Measurements from ENCODE around the gene TFPT. TPM values are rescaled to one million over a fixed set of nuclear protein-coding genes. Genes with fewer than 3 reads are reported as not detected.
A peak's percentile ranks its signal among the peaks of the same experiment; 100 is the strongest.

Gene TFPT
- total and polyA plus RNA-seq, 2 of the 13 experiments (the other 11 are each of a cell fraction or from before 2014, with no cell fraction given): 8.4 to 10.7 TPM

DNA sequence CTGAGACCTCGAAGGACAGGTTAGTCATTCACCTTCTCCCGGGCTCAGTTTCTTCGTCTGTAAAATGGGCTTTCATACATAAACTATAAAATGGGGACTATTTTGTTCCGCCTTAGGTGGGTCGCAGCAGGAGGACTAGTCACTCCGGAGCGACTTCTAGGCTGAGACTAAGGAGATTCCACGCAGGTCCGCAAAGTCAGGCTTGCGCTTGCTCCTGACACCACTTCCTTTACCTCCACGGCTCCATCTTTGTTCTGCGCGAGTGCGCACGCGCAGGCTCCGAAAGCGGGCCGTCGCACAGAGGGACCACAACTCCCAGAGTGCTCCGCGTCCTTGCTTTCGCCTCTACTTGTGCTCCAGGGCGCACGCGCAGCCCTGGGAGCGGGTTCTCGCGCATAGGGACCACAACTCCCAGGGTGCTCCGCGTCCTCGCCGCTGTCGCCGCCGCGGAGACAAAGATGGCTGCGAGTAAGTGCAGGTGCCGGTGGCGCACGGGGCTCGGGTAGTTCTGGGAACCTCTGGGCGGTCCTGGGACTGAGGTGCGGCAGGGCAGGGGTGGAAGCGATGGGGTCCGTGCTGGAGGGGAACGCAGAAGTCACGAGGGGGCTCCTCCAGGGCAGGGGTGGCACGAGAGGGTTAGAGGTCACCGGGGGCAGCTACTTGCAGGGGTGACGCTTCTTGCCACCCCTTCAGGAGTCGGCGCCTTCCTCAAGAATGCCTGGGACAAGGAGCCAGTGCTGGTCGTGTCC, 12.9 kb downstream of the TFPT start, which contains the start of gene NDUFA3 (continued):
- TF ChIP-seq NFYB (CRISPR knock-in tag; IDR thresholded peaks at IDR 0.05) (peak; percentile 41; the same call in 1 of the 2 replicates), AGO2 (optimal IDR thresholded peaks at IDR 0.05; ENCODE audit: low read depth, low read length) (peak; percentile 61), SALL1 (CRISPR knock-in tag; IDR thresholded peaks at IDR 0.05) (peak; percentile 49), NRL (CRISPR knock-in tag; IDR thresholded peaks at IDR 0.05; ENCODE audit: borderline replicate concordance) (peak; percentile 63), PAX8 (CRISPR knock-in tag; IDR thresholded peaks at IDR 0.05; ENCODE audit: borderline replicate concordance) (no peak), CREM (IDR thresholded peaks at IDR 0.05) (peak; percentile 98), CREM (CRISPR knock-in tag; IDR thresholded peaks at IDR 0.05) (no peak), ZNF460 (CRISPR knock-in tag; IDR thresholded peaks at IDR 0.05; ENCODE audit: borderline replicate concordance) (no peak), GATA4 (IDR thresholded peaks at IDR 0.05; ENCODE audit: borderline replicate concordance, low read depth) (0 out of 2 replicates have a peak, but pooled peaks have one; percentile 14), REPIN1 (CRISPR knock-in tag; IDR thresholded peaks at IDR 0.05; ENCODE audit: borderline replicate concordance, low read depth) (peak; percentile 21; the same call in 1 of the 2 replicates), FOXK1 (CRISPR knock-in tag; IDR thresholded peaks at IDR 0.05; ENCODE audit: borderline replicate concordance, low read depth) (peak; percentile 85; the same call in 1 of the 2 replicates), SUZ12 (IDR thresholded peaks at IDR 0.05; ENCODE audit: low read depth, low read length) (peak; percentile 90), NBN (conservative IDR thresholded peaks at IDR 0.05) (no peak), RNF2 (conservative IDR thresholded peaks at IDR 0.05; ENCODE audit: low read depth) (no peak), RELA (CRISPR knock-in tag; IDR thresholded peaks at IDR 0.05) (no peak), YY1 (IDR thresholded peaks at IDR 0.05; ENCODE audit: insufficient read depth, insufficient replicate concordance, low read depth, low read length) (peak; percentile 96), ZNF12 (CRISPR knock-in tag; IDR thresholded peaks at IDR 0.05) (no peak), ZNF235 (CRISPR knock-in tag; IDR thresholded peaks at IDR 0.05; ENCODE audit: borderline replicate concordance) (peak; percentile 88; the same call in 1 of the 2 replicates), POLR2A (IDR thresholded peaks at IDR 0.05; ENCODE audit: insufficient read depth in 1 of 2, low read depth in 2 of 2, low read length in 2 of 2) (peak; percentile 44 to 87; a peak in 3 of 4 replicates), MEIS1 (CRISPR knock-in tag; IDR thresholded peaks at IDR 0.05; ENCODE audit: borderline replicate concordance) (peak; percentile 64), ZNF567 (CRISPR knock-in tag; IDR thresholded peaks at IDR 0.05; ENCODE audit: borderline replicate concordance) (peak; percentile 92; the same call in 1 of the 2 replicates), SIX4 (CRISPR knock-in tag; IDR thresholded peaks at IDR 0.05) (no peak), MED8 (CRISPR knock-in tag; IDR thresholded peaks at IDR 0.05; ENCODE audit: insufficient replicate concordance) (peak; percentile 48)
- TF ChIP-seq, protein P1, sequence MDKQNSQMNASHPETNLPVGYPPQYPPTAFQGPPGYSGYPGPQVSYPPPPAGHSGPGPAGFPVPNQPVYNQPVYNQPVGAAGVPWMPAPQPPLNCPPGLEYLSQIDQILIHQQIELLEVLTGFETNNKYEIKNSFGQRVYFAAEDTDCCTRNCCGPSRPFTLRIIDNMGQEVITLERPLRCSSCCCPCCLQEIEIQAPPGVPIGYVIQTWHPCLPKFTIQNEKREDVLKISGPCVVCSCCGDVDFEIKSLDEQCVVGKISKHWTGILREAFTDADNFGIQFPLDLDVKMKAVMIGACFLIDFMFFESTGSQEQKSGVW (CRISPR knock-in tag; IDR thresholded peaks at IDR 0.05; ENCODE audit: borderline replicate concordance): no peak
- TF ChIP-seq, protein P2, sequence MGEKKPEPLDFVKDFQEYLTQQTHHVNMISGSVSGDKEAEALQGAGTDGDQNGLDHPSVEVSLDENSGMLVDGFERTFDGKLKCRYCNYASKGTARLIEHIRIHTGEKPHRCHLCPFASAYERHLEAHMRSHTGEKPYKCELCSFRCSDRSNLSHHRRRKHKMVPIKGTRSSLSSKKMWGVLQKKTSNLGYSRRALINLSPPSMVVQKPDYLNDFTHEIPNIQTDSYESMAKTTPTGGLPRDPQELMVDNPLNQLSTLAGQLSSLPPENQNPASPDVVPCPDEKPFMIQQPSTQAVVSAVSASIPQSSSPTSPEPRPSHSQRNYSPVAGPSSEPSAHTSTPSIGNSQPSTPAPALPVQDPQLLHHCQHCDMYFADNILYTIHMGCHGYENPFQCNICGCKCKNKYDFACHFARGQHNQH (CRISPR knock-in tag; IDR thresholded peaks at IDR 0.05): 0 out of 2 replicates have a peak, but pooled peaks have one; percentile 55
- TF ChIP-seq, protein P3, sequence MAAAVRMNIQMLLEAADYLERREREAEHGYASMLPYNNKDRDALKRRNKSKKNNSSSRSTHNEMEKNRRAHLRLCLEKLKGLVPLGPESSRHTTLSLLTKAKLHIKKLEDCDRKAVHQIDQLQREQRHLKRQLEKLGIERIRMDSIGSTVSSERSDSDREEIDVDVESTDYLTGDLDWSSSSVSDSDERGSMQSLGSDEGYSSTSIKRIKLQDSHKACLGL (CRISPR knock-in tag; IDR thresholded peaks at IDR 0.05): peak; percentile 92; the same call in 1 of the 2 replicates
- TF ChIP-seq, protein P4, sequence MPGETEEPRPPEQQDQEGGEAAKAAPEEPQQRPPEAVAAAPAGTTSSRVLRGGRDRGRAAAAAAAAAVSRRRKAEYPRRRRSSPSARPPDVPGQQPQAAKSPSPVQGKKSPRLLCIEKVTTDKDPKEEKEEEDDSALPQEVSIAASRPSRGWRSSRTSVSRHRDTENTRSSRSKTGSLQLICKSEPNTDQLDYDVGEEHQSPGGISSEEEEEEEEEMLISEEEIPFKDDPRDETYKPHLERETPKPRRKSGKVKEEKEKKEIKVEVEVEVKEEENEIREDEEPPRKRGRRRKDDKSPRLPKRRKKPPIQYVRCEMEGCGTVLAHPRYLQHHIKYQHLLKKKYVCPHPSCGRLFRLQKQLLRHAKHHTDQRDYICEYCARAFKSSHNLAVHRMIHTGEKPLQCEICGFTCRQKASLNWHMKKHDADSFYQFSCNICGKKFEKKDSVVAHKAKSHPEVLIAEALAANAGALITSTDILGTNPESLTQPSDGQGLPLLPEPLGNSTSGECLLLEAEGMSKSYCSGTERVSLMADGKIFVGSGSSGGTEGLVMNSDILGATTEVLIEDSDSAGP (CRISPR knock-in tag; IDR thresholded peaks at IDR 0.05; ENCODE audit: borderline replicate concordance): peak; percentile 90; the same call in 1 of the 2 replicates
